ENCODE results near the gene NPAT.

DNA sequence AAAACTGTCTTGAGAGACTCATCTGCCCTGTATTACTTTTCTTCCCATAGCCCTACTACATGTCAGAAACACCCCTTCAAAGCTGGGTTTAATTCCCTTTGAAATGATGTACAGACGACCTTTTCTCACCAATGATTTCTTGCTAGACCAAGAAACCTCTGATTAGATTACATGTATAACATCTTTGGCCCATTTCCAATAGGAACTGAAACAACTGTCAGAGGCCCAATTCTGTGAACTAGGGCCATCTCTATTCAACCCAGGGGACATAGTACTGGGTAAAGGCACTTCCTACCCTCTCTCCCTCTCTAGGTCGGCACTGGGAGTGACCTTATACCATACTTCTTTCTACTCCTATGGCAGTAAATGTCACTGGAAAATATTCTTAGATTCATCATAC lies 19.4 kb downstream of the NPAT start:
- no peak for TF ChIP-seq CTCF (IDR thresholded peaks at IDR 0.05; ENCODE audit: borderline replicate concordance, extremely low read depth, low read length, poor library complexity, severe bottlenecking)
- no peak for TF ChIP-seq EZH2 (IDR thresholded peaks at IDR 0.05; ENCODE audit: borderline replicate concordance, low read depth, low read length, severe bottlenecking)
